IPS-18a (cell line): ENCODE results near the gene CER1.

Experiments
- H3K27ac ChIP-seq: one replicate; pipeline ENCODE4 v1.5.1; 2013; ENCODE audit warnings: low read length
- H3K27me3 ChIP-seq: one replicate; pipeline ENCODE4 v1.6.1; 2013; ENCODE audit warnings: mild to moderate bottlenecking, low read length; ENCODE audit not compliant: control insufficient read depth, insufficient read depth
- H3K36me3 ChIP-seq: one replicate; pipeline ENCODE4 v1.6.1; 2013; ENCODE audit warnings: low read depth, low read length; ENCODE audit not compliant: control insufficient read depth
- H3K4me1 ChIP-seq: one replicate; pipeline ENCODE4 v1.6.1; 2013; ENCODE audit warnings: low read depth, low read length; ENCODE audit not compliant: control insufficient read depth
- H3K4me3 ChIP-seq: one replicate; pipeline ENCODE4 v1.5.1; 2013; ENCODE audit warnings: low read length
- H3K9ac ChIP-seq: one replicate; pipeline ENCODE4 v1.6.1; 2013; ENCODE audit warnings: mild to moderate bottlenecking, low read length, moderate library complexity
- H3K9me3 ChIP-seq: one replicate; pipeline ENCODE4 v1.6.1; 2013; ENCODE audit warnings: low read depth, low read length; ENCODE audit not compliant: control insufficient read depth

CER1 gene

DNA sequence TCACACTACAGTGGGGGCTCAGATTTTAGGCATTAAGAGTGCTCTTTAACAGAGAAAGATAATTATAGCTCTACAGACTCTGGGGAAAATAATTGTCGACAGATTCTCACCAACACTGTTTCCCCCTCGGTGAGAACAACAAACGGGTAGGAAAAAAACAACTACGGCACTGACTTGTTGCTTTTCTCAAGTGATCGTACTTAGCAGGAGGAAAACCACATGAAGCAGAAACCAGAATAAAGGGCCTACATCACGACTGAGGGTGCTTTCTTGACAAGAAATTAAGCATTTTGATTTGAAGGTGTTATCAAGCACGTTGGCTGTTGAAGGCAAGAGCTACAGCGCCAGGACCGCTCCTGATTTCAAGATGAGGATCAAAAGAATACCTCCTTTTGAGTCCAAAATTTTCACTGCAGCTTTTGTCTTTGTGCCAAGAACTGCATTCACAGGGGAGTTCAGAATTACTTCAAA is 27.2 kb upstream of the CER1 start:
- Histone ChIP-seq H3K36me3 (no peaks in the 10 kb centered on the region), H3K9me3 (no peaks in the 10 kb centered on the region), H3K4me3 (no peak overlapping the region), H3K27ac (no peak overlapping the region), H3K4me1 (peaks cover 18% of the 10 kb centered on the region), H3K27me3 (peaks cover 10% of the 10 kb centered on the region), H3K9ac (no peak overlapping the region)

DNA sequence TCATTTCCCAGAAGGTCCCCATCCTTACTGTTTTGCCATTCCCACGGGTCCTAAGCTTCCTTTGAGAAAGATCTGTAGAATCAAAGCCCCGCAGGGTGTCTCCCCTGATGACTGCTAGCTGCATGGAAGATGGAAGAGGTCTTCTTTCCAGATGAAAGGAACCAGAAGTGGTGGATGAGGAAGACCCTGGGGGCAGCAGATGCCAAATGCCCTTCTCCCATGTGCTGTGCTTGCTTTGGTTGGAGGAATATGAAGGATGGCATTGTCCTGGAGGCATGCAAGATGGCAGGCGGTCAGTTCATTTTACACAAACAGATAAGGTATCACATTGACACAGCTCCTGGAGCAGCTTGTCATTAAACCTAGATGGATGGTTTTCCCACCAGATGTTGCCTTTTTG is 25.8 kb upstream of the CER1 start:
- no peak overlapping the region for H3K9ac ChIP-seq
- H3K27ac ChIP-seq = no peak overlapping the region
- H3K27me3 ChIP-seq = peaks cover 10% of the 10 kb centered on the region
- H3K4me3 ChIP-seq = no peak overlapping the region
- no peaks in the 10 kb centered on the region for H3K9me3 ChIP-seq
- H3K36me3 ChIP-seq = no peaks in the 10 kb centered on the region
- peaks cover 18% of the 10 kb centered on the region for H3K4me1 ChIP-seq

DNA sequence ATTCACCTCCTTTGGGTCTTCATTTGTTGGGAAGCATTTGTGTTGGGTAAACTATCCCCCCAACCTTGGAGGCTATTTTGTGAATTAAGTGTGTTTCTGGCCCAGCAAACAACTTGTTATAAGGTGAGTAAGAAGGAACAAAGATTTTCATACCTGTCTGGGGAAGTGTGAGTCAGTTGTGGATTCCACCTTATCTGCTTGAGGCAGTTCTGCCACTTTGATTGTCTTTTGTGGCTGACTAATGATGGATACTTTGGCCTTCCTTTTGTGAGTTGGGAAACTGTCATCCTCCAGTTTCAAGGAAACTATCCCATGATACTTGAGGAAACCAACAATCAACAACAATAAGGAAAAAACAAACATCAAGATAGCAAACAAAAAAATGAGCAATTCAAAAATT is 24.6 kb upstream of the CER1 start:
- Histone ChIP-seq H3K9ac (no peak overlapping the region), H3K27me3 (peaks cover 10% of the 10 kb centered on the region), H3K9me3 (no peaks in the 10 kb centered on the region), H3K27ac (no peak overlapping the region), H3K4me1 (peaks cover 18% of the 10 kb centered on the region), H3K4me3 (no peak overlapping the region), H3K36me3 (no peaks in the 10 kb centered on the region)

DNA sequence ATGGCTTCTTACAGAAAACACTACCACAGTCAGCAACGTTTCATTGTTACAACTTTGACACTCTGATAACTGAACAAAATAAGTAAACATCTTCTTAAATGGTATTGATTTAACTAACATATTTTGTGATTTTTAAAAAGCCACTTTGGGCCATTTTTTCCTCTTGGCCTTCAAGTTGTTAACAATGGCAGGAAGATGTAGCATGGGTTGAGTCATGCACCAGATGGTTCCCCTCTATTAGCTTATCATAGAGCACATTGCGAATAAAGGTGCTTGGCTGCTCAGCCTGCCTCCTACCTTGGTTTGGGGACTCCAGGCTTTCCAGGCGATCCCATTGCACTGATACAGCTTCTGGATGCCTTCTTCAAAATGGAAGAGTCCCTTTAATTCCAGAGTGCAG is 24.1 kb upstream of the CER1 start:
- no peaks in the 10 kb centered on the region for H3K9me3 ChIP-seq
- no peak overlapping the region for H3K27ac ChIP-seq
- no peak overlapping the region for H3K9ac ChIP-seq
- H3K36me3 ChIP-seq = no peaks in the 10 kb centered on the region
- H3K4me1 ChIP-seq = peaks cover 18% of the 10 kb centered on the region
- peaks cover 10% of the 10 kb centered on the region for H3K27me3 ChIP-seq
- H3K4me3 ChIP-seq = no peak overlapping the region

GRCh38 chr9:14744768-14745167 is 22.2 kb upstream of the CER1 start:
- H3K9ac ChIP-seq = no peak overlapping the region
- no peak overlapping the region for H3K27ac ChIP-seq
- H3K4me3 ChIP-seq = no peak overlapping the region
- H3K9me3 ChIP-seq = no peaks in the 10 kb centered on the region
- H3K4me1 ChIP-seq = peaks cover 7% of the 10 kb centered on the region
- H3K36me3 ChIP-seq = no peaks in the 10 kb centered on the region
- peaks cover 10% of the 10 kb centered on the region for H3K27me3 ChIP-seq

DNA sequence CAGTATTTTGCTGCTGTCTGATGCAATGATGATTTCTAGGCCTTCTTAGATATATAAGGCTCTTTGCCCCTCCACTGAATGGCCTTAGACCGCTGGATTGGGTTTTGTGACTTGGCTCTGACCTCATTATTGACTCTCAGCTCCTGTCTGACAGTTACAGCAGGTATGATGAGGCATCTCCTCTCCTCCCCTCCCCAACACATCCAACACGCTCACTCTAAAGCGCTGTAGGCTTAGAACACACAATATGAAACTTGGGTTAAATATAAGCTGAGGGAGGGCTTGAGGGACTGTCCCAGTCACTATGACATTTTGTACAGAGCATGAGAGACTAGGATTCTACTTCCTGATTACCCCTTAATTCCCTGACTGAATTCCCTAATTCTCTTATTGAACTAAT is 18.8 kb upstream of the CER1 start:
- H3K27ac ChIP-seq = no peak overlapping the region
- no peak overlapping the region for H3K4me3 ChIP-seq
- no peak overlapping the region for H3K9ac ChIP-seq

DNA sequence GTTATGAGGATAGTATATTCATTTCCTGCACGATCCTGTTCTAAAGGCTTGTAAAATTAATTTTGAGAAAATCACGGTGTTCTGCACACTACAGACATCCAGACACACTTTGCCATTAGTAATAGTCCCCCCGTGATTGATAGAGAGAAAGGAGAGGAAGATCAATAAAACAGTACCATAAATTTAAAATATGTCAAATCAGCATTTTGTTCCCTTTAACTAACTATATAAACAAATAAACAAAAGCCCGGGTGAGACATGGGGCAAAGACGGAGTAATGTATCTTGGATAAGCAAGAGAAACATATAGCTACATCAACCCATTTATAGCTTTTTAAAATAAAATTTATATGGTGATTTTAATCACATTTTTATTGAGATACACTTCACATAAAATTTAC is 10.6 kb upstream of the CER1 start:
- H3K27me3 ChIP-seq = no peaks in the 10 kb centered on the region
- no peak overlapping the region for H3K4me3 ChIP-seq
- H3K27ac ChIP-seq = no peak overlapping the region
- no peaks in the 10 kb centered on the region for H3K36me3 ChIP-seq
- H3K9ac ChIP-seq = no peak overlapping the region
- no peaks in the 10 kb centered on the region for H3K9me3 ChIP-seq
- no peaks in the 10 kb centered on the region for H3K4me1 ChIP-seq

More for the DNA sequence above, 18.8 kb upstream of the CER1 start:
- Histone ChIP-seq H3K36me3 (no peaks in the 10 kb centered on the region), H3K9me3 (no peaks in the 10 kb centered on the region), H3K27me3 (no peaks in the 10 kb centered on the region), H3K4me1 (no peaks in the 10 kb centered on the region)

- H3K36me3 ChIP-seq = no peaks in the 10 kb centered on the region
Measured at GRCh38 chr9:14731294-14731981, 8.9 kb upstream of the CER1 start.

DNA sequence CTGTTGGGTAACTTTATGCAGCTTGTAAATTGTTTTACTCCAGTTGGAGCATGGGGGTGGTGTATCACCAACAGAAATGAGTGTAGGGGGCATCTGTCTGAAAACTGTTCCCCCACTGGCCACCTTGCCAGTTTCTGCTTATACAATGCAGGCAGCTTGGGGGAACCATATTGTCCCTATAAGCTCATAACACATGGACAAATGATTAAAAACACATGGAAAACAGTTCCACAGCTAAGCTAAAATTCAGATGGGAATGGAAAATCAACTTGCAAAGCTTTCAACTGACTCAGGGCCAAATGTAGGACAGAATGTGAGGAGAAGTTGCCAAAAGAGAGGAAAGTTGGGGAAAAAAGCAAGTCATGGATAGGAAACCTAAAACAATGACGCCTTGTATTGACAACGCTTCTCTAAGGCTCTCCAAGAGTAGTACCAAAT is 7.9 kb upstream of the CER1 start:
- H3K4me1 ChIP-seq = no peaks in the 10 kb centered on the region
- H3K9ac ChIP-seq = no peak overlapping the region
- H3K36me3 ChIP-seq = no peaks in the 10 kb centered on the region
- no peaks in the 10 kb centered on the region for H3K9me3 ChIP-seq
- peaks cover 16% of the 10 kb centered on the region for H3K27me3 ChIP-seq
- H3K27ac ChIP-seq = no peak overlapping the region
- no peak overlapping the region for H3K4me3 ChIP-seq

More at GRCh38 chr9:14731294-14731981, 8.9 kb upstream of the CER1 start:
- no peaks in the 10 kb centered on the region for H3K4me1 ChIP-seq
- H3K9ac ChIP-seq = no peak overlapping the region
- H3K9me3 ChIP-seq = no peaks in the 10 kb centered on the region
- peaks cover 10% of the 10 kb centered on the region for H3K27me3 ChIP-seq
- no peak overlapping the region for H3K27ac ChIP-seq
- H3K4me3 ChIP-seq = no peak overlapping the region

- Histone ChIP-seq H3K9ac (no peak overlapping the region), H3K9me3 (no peaks in the 10 kb centered on the region), H3K4me3 (peak overlapping the region; percentile 39), H3K27me3 (peaks cover 86% of the 10 kb centered on the region), H3K4me1 (peaks cover 15% of the 10 kb centered on the region), H3K27ac (no peak overlapping the region), H3K36me3 (no peaks in the 10 kb centered on the region)
Measured at GRCh38 chr9:14723301-14723700, 768 bp upstream of the CER1 start.

DNA sequence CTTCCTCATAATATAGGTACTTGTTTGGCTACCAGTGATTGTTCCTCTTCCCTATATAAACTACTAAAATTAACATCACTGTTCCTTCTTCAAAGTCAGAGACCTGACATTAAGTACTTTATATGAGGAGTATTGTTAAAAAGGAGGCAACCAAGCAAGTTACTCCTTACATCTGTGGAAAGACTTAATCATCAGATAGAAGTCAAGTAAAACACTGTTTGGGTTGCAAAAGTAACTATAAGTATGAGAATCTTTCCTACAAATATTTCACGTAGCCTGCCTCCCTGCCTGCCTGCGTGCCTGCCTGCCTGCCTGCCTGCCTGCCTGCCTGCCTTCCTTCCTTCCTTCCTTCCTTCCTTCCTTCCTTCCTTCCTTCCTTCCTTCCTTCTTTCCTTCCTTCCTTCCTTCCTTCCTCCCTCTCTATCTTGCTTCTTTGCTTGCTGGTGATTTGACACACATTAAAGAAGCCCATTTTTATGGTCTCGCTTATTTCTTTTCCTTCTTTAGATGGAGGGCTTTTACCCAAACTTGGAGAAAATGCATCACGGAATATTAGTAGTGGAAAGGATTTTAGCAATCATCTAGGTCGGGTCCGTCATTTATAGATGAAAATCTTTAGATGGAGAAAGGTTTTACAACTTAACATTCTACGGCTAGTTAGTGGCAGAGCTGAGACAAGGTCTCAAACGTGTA is 3.2 kb downstream of the CER1 start:
- H3K4me1 ChIP-seq = peaks cover 15% of the 10 kb centered on the region
- H3K27me3 ChIP-seq = peaks cover 59% of the 10 kb centered on the region
- H3K9ac ChIP-seq = no peak overlapping the region
- H3K9me3 ChIP-seq = no peaks in the 10 kb centered on the region
- H3K27ac ChIP-seq = no peak overlapping the region
- H3K36me3 ChIP-seq = no peaks in the 10 kb centered on the region
- H3K4me3 ChIP-seq = no peak overlapping the region

DNA sequence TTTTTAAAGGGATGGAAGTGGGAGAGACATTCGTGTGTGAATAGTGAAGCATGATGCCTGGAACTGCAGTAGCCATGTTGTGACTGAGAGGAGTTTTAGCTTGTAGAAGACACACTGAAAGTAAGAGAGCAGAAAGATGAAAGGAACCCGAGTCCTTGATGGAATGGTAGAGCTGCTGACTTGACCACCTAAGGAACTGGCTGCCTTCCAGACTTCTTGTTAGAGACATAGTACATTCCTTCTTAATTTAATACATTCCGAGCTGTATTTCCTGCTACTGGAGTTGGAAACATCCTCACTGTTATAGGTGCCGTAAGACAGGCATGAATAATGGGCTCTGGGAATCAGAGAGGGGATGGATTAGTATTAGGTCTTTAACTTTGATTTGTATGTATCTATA is 7.4 kb downstream of the CER1 start:
- H3K36me3 ChIP-seq = no peaks in the 10 kb centered on the region

More for the DNA sequence above, 7.4 kb downstream of the CER1 start:
- peaks cover 16% of the 10 kb centered on the region for H3K27me3 ChIP-seq
- no peaks in the 10 kb centered on the region for H3K4me1 ChIP-seq
- no peaks in the 10 kb centered on the region for H3K9me3 ChIP-seq
- H3K4me3 ChIP-seq = no peak overlapping the region
- H3K27ac ChIP-seq = no peak overlapping the region
- H3K9ac ChIP-seq = no peak overlapping the region
